ENCODE results near the gene MACROD1.
A peak's percentile ranks its signal among the peaks of the same experiment; 100 is the strongest.
"Not testable (repeated sequence)": the region's sequence is repeated elsewhere in the genome, so short reads cannot be mapped to it uniquely, and the experiment has no call there.

MACROD1 gene

DNA sequence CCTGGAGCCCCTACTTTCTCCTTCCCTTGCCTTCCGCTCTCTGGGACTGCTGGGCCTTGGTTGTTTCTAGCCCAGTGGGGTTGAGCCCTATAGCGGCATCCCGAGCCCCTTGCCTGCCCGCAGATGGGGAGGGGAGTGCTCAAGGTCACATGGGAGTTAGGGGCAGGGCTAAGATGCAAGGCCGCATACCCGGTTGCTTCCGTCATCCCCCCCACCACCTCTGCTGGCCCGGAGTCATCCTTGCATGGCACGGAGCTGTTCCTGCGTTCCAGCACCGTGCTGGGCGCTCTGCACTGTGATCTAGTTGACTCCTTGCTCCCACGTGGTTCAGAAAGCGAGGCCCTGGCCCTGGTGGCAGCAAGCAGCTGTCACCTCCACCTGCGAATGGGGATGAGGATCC, 112.2 kb downstream of the MACROD1 start:
- no peak for DNase-seq

DNA sequence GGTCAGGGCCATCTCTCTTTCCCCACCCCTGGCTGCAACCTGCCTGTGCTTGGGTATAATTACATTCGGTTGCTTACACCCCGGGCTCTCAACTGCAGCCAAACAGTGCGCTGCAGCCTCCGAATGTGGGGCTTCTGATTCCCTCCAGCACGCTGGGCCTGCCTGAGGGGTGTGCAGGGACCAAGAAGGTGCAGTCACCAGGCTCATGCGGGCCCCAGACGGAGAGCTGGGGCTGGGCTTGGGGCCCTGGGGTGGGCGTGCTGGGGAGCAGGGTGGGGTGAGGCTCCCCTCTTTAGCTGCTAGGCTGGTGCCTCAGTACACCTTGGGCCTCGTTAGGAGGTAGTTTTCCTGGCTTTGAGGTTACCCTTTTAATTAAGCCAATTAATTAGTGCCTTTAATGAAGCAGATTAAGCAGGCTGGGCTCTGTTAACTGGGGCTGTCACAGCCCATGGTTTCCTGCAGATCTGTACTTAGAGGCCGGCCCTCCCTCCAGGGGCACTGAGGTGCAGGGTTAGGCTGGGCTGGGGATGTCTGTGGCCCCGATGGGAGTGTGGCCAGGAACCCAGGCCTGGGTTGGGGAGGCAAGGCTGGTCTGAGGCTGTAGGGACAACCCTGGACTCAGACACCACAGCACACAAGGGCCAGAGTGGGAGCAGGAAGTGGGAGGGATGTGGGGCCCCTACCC, 112.8 kb downstream of the MACROD1 start:
- DNase-seq = no peak

DNA sequence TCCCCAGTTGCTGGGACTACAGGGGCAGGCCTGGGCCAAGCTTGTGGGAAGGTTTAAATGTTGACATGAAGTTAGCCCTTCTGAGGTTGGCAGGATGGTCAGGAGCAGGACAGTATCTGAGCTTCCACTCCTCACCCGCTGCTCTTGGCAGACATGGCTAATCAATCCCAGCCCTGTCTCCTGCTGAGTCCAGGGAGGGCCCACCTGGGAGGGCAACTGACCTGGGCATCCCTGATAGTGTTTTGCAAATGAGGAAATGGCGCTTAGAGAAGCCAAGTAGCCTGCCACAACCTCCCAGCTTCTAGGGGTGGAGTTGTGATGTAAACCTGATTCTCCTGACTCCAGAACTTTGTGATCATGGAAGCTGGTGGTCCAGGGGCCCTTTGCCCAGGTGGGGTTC, 113.5 kb downstream of the MACROD1 start:
- DNase-seq = no peak

DNA sequence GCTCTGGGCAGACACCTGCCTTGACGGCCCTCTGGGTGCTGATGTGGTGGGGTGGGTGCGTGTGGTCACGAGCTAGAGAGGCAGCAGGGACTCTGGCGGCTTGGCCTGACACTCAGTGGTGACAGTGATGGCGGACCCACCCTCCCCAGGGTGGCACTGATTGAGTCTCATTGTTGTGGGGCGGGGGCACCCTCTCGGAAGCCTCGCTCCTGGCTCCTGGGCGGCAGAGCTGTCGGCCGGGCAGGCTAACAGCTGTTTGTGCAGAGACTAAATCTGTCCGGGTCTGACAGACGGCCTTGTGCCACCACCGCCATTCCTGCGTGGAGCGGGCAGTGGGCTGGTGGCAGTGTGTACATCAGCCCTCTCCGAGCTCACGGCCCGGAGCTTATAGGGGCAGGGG, 114.6 kb downstream of the MACROD1 start:
- no peak for DNase-seq

DNA sequence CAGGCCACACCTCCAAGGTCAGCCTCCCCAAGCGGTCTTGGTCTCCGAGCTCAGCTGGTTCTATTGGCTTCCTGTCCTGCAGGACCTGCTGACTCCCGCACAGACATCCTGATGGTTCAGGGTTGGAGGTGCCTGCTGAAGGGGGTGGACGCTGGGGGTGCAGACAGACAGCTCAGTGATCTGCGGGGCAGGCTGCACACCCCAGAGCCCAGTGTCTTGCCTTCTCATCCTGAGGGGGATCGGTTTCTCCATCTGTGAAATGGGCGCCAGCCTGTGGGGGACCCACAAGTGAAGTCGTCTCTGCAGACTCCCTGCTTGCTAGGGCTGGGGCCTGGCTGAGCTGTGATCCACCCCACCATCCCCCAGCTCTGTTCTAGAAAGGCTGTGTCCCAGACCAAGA, 116.4 kb downstream of the MACROD1 start:
- DNase-seq = no peak

DNA sequence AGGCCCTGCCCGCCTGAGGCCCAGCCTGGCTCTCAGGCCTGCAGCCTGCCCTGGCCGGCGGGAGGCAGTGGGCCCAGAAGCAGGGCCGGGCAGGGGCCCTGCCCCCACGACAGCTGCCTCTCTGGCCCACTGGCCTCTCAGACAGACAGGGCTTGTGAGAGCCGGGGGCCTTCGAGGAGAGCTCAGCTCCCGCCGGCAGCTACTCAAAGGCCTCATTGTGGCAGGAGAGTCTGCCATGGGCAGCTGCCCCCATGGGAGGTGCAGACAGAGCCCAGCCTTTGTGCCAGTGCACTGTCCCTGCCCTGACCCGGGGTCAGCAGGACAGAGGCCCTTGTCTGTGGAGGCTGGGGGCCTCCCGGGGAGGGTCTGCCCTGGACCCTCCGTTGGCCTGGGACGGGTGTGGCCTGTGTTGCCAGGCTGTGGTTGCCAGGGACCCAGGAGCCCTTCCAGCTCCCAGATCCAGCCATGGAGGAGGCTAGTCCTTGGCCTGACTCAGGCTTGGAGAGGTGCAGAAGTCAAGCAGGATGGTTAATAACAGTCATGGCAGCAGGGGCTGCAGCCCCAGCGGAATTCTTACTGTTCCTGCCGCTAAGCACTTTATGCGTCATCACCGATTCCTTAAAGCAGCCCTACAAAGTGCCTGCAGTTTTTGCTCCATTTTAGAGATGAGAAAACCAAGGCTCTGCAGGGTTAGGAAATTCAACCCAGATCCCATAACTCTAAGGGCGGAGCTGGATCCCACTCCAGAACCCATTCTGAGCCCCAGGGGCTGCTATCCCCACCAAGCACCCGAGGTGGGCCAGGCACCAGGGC, 117.7 kb downstream of the MACROD1 start:
- DNase-seq = peak in 13 of 14 donors; percentile 70 to 98 (median 88)

DNA sequence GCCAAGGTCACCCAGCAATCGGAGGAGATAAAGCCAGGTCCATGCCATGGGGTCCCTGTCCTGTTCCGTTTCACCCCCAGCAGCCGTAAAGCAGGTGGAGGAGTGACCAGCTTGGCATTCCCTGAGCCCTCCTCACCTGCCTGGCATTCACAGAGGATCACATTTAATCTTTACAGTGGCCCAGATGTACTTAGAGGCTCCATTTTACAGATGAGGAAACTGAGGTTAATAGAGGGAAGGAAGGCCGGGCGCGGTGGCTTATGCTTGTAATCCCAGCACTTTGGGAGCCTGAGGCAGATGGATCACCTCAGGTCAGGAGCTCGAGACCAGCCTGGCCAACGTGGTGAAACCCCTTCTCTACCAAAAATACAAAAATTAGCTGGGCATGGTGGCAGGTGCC, 118.5 kb downstream of the MACROD1 start:
- DNase-seq = not testable (repeated sequence)

DNA sequence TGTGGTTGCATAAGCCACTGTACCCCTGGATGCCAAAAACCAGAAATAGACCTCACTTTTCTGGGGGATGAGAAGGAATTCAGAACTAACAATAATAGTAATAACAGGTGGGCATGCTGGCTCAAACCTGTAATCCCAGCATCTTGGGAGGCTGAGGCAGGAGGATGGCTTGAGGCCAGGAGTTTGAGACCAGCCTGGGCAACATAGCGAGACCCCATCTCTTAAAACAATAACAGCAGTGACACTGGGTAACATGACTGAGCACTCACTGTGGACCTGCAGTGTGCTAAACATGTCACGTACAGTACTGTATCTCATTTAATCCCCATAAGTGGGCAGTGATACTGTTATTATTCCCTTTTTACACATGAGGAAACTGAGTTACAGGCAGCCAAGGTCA, 120.2 kb downstream of the MACROD1 start:
- DNase-seq = no peak

DNA sequence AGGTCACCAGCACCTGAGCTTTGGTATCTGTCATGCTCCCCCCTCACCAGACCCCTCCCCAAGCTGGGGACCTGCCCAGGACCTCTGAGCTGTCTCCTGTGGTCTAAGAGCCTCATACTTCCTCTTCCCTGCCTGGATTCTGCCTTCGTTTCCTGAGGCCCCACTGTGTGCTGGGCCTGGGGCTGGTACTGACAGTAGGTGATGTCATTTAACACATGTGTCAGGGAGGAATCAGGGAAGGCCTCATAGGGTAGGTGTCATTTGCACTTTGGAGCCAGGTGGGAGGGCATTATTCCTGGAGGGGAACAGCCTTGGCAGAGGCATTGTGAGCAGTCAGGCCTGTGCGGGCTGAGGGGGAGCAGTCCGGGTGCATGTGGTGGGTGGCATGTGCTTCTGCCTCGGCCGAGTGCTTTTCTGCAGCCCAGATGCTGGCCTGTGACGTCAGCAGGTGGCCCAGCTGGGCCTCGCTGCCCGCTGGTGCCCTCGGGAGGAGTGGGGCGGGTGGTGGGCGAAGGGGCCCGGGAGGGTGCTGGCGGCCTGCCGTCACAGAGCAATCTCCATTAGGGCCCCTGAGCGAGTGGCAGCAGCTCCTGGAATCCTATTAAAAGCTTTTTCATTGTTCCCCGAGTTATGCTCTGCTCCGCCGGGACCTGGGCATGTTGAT, 121.1 kb downstream of the MACROD1 start:
- DNase-seq = peak in 9 of 14 donors; percentile 22 to 71 (median 51)

DNA sequence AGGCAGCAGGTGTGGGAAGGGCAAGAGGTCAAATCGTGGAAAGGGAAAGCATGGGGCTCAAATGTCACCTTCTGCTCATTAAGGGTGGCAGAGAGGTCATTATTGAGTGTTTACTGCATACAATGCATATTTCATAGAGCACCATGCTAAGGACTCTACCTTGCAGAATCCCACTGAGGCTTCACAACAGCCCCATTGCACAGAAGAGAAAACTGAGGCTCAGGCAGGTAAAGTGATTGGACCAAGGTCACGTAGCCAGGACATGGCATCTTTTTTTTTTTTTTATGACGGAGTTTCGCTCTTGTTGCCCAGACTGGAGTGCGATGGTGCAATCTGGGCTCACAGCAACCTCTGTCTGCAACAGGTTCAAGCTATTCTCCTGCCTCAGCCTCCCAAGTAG, 122.4 kb downstream of the MACROD1 start:
- no peak for DNase-seq

DNA sequence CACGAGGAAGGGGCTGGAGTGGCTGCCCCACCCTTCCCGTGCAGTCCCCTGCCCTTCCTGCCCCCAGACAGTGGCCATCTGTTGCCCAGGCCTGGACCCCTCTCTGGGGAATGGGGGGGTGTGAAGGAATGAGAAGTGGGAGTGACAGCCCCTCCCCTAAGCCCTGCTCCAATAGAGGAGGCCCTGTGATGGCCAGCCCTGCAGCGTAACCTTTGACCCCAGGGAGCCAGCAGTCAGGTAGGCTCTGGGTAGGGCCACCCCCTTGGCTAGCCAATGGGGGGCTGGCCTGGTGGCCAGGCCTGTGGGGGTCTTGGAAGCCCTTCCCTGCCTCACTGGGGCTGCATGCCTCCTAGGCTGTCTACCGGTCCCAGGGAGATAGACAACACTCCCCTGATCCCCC, 123.6 kb downstream of the MACROD1 start:
- no peak for DNase-seq

DNA sequence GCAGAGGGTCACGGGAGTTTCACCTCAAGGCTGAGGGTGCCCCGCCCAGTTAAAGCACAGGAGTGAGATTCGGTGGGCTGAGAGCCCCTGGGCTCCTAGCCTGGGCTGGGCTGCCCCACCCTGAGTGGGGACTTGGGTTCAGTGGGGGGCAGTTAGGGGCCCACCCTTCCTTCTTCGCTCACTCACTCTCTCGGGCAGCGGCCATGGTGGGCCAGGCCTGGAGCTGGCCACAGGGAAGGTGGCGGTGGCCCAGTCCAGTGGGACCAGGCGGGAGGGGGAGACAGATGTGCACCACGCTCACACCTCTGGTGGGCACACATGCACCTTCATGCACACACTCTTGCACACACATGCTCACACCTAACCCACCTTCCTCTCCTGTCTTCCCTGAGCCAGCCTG, 124.1 kb downstream of the MACROD1 start:
- no peak for DNase-seq

DNA sequence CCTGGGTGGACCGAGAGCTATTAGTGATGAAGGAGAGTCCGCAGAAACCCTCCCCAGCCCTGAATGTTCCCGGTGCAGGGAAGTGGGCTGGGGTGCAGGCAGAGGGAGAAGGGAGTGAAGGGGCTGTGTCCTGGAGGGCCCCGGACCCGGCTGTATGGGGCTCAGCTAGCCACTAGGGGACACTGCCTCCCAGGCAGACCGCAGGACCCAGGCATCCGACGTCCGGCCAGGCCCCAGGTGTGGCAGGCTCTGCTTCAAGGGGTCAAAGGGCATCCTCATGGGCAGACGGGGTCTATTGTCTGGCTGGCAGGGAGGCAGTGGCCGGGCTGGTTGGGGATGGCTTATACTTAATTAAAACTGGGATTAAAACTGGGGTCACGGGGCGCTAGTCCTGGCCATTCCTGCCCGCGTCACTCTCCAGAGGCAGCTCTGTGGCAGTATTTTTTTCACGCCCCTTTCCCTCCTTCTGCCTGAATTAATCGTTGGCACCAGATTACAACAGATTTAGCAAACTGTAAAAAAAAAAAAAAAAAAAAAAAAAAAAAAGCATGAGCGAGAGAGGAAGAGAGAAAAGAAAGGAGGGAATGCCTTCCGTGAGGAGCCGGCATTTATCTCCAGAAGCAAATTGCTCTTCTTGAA, 125.1 kb downstream of the MACROD1 start:
- peak in 11 of 14 donors; percentile 23 to 76 (median 46) for DNase-seq

DNA sequence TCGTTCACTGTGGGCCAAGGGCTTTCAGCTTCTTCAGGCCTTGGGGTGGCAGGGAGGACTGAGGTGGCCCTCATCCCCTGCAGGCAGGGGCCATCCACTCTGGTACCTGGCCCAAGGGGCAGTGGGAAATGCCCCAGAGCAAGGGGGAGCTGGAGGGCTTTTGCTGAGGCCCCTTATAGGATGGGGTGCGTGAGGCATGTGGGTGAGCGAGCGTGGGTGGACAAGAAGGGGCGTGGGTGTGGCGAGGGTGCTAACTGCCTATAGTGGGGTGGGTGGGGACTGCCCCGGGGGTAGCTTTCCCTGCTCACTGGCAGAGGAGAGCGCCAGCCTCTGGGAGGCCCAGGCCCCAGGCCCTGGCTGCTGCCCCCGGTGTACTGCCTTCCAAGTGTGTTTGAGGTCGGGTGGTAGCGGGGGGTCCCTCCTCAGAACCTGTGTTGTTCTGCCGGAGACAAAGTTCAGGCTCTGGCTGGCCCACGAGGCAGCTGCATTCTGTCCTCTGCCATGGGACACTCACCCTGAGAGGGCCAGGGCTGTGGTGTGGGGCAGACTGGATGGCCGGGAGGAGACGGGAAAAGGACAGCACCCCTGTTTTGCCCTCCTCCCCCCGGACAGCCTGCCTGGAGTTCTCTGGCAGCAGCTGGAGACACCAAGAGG, 126.8 kb downstream of the MACROD1 start:
- DNase-seq = no peak

DNA sequence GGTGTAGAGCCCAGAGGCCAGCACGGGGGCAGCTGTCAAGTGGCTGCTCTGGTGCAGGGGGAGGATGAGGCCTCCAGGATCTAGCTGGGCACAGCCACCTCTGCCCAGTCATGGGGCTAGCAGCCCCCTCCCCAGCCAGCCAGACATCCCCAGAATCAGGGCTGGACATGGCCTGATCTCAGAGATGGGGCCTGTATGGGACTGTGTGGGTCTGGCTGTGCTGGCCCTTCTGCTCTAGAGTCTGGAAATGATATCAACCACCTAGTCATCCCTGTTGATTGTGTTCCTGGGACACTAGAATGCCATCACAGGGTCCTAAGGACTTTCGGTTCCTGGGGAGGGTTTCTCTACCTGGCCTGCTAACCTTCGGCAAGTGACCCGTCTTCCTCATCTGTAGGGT, 127.4 kb downstream of the MACROD1 start:
- no peak for DNase-seq

DNA sequence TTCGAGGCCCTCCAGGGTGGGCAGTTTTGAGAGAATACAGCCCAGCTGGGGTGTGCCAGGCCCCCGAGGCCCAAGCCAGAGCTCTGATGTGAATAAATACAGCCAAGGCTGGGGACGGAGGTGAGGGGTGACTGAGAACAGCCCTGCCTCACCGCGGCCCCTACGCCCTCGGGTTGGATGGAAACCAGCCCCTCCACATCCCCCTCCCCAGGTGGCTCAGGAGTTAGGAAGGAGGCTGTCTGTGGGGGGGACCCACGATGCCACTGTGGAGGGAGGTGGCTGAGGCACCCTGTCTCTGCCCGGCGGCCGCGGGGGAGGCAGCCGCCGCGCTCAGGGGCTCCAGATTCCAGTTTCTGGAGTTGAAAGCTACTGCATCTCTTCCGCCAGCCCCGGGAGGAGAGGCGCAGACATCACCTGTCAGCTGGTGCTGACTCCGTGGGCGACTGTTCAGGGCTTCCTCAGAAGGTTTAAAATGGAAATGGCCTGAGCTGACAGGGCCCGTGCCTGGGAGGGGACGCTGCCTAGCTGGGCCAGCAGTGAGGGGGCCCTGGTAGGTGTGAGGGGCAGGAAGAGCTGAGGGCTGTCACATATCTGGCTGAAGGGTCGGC, 128.8 kb downstream of the MACROD1 start:
- DNase-seq = peak in 1 of 14 donors; percentile 32

DNA sequence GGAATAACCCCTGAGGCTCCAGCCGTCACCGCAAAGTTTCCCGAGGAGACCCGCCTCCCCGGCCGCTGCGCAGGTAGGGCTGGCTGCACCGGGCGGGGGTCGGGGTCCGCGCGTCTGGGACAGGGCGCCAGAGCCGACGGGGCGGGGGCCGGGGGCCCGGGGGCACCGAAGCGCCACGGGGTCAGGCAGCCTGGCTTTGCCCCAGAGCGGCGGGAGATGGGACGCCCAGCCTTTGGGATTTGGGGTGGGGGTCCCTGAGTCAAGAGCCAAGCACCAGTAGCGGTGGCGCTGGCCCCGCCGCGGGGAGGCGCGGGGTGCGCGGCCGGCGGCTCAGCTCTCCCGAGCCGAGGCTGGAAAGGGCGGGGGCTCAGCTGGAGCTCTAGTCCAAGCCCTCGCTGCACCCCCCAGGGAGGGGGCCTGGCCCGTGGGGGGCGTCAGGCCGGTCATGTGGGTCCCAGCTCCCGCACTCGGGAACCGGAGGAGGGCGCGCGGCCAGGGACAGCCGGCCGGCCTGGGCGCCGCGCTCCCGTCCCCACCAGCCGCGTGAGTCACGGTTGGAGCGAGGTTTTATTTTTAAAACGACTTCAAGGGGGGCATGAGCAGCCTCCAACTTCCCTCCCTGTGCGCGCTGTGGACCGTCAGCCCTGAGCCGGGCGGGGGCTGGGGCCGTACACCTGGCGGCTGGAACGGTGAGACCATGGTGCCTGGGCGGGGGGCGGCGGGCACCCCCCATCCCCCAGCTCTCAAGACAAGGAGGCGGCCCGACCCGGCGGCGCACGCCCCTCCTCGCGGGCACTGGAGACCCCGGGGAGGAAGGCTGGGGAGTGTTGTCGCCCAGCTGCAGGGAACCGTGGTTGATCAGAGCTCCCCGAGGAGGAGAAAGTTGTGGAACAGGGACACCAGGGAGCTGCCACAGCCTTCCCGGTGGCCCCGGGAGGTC, 129.6 kb downstream of the MACROD1 start:
- peak in 6 of 14 donors; percentile 27 to 73 (median 46) for DNase-seq

DNA sequence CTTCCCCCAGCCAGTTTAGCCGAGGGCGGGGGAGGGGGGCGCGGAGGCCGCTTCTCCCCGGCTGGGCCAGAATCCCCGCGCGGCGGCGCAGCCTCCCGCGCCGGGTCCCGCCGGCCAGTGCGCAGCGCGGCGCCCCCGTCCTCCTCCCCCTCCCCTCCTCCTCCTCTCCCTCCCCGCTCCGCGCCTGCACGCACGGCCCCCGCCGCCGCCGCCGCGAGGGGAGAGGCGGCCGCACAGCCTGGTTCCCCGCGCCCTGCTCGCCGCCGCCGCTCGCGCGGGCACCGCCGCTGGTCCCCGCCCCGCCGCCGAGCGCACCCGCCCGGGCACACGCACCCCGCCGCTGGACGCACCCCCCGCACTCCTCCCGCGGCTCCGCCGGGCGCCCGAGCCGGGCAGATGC, 130.3 kb downstream of the MACROD1 start, which contains the start of gene FLRT1:
Gene FLRT1 (plus strand): TSS at position 356 of the 400 bp plus-strand sequence. CDS start 80,337 bp downstream, outside the sequence.
- peak in 2 of 14 donors; percentile 54 for DNase-seq

DNA sequence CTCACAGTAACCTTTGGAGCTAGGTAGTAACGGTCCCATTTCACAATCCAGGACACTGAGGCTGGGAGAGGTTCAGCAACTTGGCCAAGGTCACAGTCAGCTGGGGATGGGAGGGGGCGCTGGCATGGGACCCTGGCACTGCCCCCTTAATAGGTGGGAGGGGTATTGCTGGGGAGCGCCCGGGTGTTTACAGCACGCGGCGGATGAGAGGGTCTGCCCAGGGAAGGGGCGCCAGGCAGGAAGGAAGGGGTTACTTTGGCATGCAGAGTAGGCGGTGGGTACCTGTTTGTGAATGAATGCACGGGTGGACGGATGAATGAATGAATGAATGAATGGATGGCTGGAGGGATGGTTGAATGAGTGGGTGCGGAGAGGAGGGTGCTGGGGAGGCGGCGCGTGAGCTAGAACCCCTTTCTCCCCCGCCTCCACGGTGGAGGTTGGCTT, 130.8 kb downstream of the MACROD1 start:
- DNase-seq = no peak

DNA sequence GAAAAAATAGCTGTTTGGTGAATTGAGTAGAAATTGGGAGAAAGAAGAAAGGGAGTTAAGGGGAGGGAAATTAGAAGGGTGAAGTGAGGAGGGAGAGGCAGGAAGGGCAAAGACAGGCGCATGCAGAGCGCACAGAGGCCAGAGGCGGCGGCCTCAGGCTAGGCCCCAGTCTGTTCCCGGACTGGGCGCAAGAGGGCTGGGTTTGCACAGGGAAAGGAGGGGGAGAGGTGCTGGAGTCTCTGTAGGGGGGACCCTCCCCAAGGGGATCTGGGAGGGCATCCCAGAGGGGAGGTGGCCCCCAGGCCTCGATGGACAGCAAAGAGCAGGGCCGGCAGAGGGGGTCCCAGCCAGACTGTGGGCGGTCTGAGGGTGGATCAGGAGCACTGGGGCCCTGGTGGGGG, 131.5 kb downstream of the MACROD1 start:
- no peak for DNase-seq

DNA sequence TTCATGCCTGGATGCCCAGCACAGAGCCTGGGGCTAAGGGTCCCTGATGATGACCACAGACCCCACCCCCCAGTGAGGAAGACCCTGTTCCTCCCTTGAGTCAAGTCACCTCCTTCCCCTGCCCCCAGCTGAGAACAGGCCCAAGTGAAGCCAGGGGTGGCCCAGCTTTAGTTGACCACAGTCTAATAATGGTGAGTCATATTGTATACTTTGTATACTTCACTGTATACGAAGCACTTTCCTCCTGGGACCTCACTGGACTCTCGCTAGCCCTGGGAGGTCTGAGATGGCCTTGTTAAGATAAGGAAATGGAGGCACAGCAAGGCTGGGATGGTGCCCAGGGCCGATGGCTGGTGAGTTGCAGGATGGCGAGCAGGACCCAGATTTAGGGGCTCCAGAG, 133.9 kb downstream of the MACROD1 start:
- DNase-seq = no peak

All from C1 segment of cervical spinal cord (tissue), 14 donors.